Measurements from ENCODE around the gene FOS. TPM values are rescaled to one million over a fixed set of nuclear protein-coding genes. Genes with fewer than 3 reads are reported as not detected.
A peak's percentile ranks its signal among the peaks of the same experiment; 100 is the strongest.

Gene FOS
- total RNA-seq, 4 donors from 2014 or later = 935 to 2,479 (median 2,174) TPM

DNA sequence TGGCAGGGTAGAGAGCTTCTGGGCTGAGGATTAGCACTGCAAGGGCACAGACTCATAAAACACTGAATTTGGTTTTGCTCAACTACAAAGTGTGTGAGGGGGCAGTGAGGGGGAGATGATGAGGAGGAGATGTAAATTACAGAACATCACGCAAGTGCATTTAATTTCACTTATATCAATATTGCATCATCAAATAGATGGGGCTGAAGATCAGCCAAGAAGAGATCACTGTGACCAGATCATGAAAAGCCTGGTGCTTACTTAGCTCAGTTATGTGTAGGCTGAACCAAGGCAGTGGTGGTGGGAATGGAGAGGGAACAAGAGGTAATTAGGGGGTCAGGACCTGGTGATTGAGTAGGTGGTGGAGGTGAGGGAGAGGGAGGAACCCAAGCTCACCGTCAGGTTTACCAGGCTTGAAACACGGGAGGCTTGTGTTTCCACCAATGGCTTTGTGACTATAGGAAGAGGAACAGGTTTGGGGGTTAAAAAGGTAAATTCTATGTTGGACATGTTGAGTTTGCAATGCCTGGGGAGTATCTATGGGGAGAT is 11.3 kb downstream of the FOS start:
- TF ChIP-seq, protein P1, sequence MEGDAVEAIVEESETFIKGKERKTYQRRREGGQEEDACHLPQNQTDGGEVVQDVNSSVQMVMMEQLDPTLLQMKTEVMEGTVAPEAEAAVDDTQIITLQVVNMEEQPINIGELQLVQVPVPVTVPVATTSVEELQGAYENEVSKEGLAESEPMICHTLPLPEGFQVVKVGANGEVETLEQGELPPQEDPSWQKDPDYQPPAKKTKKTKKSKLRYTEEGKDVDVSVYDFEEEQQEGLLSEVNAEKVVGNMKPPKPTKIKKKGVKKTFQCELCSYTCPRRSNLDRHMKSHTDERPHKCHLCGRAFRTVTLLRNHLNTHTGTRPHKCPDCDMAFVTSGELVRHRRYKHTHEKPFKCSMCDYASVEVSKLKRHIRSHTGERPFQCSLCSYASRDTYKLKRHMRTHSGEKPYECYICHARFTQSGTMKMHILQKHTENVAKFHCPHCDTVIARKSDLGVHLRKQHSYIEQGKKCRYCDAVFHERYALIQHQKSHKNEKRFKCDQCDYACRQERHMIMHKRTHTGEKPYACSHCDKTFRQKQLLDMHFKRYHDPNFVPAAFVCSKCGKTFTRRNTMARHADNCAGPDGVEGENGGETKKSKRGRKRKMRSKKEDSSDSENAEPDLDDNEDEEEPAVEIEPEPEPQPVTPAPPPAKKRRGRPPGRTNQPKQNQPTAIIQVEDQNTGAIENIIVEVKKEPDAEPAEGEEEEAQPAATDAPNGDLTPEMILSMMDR (IDR thresholded peaks at IDR 0.05) = no peak
- ATAC-seq (ENCODE audit: low FRiP score) (no peak), DNase-seq (ENCODE audit: low spot score) (no peak)

DNA sequence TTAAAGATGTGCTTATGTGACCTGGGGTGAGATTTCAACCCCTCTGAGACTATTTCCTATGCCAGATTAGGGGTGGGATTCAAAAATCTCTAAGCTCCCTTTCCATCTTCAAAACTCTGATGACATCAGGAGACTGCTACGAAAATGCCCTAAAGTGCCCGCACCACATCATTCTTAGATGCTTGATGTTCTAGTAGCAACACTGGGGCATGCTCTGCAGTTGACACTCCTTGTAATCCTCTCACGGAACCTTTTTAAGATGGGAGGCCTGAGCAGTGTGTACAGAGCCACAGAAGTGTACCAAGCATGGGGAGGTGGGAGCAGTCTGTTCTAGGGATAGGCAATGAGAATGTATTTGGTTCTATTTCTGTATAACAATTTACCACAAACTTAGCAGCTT is 12.2 kb downstream of the FOS start:
- TF ChIP-seq, protein P1 (IDR thresholded peaks at IDR 0.05) = no peak
- DNase-seq (ENCODE audit: low spot score) = no peak
- no peak for ATAC-seq (ENCODE audit: low FRiP score)

DNA sequence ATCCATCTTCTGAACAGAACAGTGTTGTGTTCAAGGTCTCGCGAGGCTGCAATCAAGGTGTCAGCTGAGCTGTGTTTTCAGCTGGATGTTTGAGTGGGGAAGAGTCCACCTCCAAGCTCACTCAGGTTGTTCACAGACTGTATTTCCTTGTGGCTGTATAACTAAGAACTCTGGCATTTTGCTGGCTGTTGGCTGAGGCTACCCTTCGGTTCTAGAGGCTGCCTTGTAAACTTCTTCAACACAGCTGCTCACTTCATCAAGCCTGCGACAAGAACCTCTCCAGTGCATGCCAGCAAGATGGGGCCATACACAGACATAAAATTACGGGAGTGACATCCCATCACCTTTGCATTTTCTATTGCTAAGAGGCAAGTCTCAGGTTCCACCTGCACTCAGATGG is 12.7 kb downstream of the FOS start:
- DNase-seq (ENCODE audit: low spot score) = no peak
- no peak for ATAC-seq (ENCODE audit: low FRiP score)
- TF ChIP-seq, protein P1 (IDR thresholded peaks at IDR 0.05) = no peak

DNA sequence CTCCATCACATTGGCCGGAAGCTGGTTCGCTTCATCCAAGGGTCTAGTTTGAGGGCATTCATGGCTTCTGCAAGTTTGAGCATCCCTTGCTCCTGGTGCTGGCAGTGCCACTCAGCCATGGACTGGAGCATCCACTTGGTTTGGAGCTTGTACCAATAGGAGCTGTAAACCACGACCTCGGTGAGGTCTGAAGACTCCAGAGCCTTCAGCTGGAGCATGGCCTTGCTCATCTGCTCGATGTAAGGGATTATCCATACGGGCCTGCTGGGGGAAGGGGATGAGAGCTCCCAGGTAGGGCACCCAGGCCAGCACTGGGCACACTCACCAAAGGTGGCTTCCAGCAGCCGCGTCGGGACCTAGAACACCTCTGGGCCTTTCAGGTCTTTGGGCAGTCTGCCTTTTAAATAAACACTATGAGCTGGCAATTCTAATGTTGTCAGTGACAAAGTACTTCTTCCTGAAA is 13.5 kb downstream of the FOS start:
- TF ChIP-seq, protein P1 (IDR thresholded peaks at IDR 0.05) = no peak
- no peak for DNase-seq (ENCODE audit: low spot score)
- ATAC-seq (ENCODE audit: low FRiP score) = no peak

DNA sequence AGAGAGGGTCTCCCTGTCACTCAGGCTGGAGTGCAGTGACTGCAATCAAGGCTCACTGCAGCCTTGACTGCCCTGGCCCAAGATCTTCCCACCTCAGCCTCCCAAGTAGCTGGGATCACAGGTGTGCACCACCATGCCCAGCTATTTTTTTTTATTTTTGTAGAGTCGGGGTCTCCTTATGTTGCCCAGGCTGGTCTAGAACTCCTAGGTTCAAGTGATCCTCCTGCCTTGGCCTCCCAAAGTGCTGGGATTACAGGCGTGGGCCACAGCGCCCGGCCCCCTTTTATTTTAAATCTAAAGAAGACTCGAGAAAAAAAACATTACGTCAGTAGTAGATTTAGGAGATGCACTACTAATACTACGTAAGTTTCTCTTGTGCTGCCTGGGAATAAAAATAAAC is 14.3 kb downstream of the FOS start:
- ATAC-seq (ENCODE audit: low FRiP score) (no peak), DNase-seq (ENCODE audit: low spot score) (no peak)
- TF ChIP-seq, protein P1 (IDR thresholded peaks at IDR 0.05) = no peak

DNA sequence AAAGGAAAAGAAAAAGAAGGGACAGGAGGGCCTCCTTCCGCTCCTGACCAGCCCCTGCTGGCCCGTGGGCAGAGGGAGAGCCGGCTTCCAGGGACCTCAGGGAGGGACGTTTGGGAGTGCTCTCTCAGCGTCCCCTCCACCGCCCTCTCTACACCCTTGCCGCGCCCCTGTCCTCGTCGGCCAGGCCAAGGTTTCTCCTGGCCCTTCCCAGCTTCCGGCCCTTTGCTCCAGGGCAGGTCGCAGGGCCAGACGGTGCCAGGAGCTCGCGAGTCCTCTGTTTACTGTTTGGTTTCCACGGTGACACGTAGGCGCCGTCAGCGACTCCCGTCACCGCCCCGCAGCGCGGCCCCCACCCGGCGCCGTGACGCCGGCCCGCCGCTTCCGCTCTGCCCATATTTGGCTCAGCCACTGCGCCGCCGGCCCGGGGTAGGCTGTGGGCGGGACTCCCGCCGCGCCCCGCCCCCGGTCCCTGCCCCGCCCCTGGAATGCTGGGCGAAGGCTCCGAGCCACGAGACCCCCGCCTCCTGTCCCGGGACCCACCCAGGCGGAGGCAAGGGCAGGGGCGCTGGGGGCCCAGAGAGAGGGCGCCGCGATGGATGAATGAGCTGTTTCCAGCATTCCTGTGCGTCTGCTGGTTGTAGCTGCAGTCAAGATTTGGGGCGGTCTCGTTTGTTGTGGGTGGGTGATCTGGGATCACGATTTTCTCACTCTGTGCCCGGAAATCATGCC is 15.5 kb downstream of the FOS start:
- peak; percentile 82 for ATAC-seq (ENCODE audit: low FRiP score)
- peak; percentile 74 for DNase-seq (ENCODE audit: low spot score)
- TF ChIP-seq, protein P1 (IDR thresholded peaks at IDR 0.05) = no peak

DNA sequence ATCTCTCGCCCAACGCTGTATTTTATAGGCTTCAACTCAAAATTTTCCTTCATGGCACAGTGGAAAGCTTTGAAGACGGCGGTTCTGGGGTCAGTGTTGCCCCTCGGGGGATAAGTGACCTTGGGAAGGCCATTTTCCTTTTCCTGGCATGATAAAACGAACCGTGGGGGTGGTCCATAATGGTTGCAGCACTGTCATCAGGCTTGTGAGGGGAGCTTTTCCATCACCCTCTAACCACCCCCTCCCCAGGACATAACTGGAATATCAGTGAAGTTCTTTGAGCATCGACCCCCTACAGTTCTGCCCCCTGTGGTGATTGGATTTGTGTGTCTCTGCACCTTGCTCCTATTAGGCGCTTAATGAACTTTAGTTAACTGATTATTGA is 16.0 kb downstream of the FOS start:
- ATAC-seq (ENCODE audit: low FRiP score) (peak; percentile 0), DNase-seq (ENCODE audit: low spot score) (no peak)
- TF ChIP-seq, protein P1 (IDR thresholded peaks at IDR 0.05) = no peak

Data from omental fat pad (tissue), 4 donors.